NT2/D1 (cell line): ENCODE measurements around the gene CCSER1.

Source experiments
- SUZ12 ChIP-seq: IDR thresholded peaks from 2 replicates; pipeline ENCODE4 v1.6.1; 2011; ENCODE audit not compliant: insufficient read length, insufficient read depth; ENCODE audit errors: extremely low read depth
- YY1 ChIP-seq: IDR thresholded peaks from 2 replicates; pipeline ENCODE4 v1.6.1; 2011; ENCODE audit not compliant: insufficient read length, insufficient read depth
- ZNF274 ChIP-seq: IDR thresholded peaks from 2 replicates; pipeline ENCODE4 v1.6.1; 2011; ENCODE audit warnings: mild to moderate bottlenecking, low read depth, low read length

DNA sequence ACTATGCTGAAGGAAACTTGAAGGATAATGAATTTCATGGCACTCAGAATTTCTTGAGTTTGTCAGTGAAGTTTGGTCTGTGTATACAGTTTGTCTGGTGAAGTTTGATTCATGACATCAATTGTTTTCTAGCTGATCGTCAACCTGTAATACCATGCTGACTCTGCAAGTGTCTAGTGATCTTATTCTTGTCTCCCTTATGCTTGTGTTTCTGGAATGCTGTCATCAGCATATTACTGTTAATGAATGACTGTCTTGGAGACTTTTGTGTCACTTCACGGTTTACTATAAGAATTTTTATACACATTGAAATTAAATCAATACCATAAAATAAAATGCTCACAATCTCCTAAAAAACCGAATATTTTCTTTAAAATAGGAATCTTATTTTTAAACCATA, 779.0 kb downstream of the CCSER1 start:
- TF ChIP-seq ZNF274 (no peak), SUZ12 (no peak), YY1 (no peak)
